NCI-H187 treated with DMSO at 0.1 percent for 48 hours (cell line): ENCODE data around the gene RTL1.

Experiments used
- DNase-seq: peaks from one replicate; lab custom pipeline; 2025; lab: John Stamatoyannopoulos, UW

The RTL1 gene

DNA sequence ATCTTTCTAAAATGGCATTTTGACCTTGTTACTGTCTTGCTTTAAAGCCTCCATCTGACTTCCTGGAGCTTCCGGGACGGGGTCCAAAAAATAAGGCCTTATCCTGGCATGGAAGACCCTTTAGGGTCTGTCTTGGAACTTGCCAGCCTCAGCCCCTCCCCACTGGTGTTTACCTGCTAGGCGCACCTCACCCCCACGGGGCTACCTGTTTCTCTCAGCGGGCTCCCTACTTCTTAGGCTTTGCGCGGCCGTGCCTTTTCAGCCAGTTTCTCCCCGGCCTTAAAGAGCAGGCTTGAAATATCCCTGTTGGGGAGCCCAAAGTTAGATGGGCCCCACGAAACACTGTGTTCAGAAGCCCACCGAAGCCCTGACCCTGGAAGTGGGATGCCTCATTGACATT, 5.1 kb downstream of the RTL1 start:
- no peak for DNase-seq

DNA sequence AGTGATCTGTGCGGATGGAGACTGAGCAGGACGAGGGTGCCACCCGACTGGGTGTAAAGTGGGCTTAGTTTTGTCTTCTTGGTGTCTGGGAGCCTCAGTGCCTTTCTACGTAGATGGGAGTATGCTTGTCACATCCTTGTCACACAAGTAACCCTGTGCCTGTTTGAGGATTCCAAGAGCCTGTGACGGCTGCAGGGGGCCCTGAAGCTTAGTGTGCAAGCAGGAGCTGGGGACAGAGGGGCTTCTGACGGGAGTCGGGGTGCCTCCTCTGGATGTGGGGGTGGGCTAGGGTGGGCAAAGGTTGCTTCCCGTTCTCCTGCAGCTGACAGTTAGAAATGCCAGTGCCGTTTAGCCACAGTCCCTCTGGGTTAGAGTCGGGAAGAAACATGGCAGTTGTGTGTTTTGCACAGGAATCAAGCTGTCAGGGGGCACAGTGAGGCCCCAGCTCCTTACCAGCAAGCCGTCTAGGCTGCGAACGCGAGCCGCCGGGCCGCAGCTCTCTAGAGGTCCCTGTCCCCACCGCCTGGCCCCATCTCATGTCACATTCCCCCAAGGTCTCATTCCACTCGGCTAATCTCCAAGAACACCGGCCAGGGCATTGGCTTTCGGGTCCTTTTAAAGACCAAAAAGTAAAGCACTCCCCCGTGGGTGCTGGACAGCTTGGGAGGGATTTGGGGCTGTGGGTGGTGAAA, 7.0 kb downstream of the RTL1 start:
- no peak for DNase-seq

DNA sequence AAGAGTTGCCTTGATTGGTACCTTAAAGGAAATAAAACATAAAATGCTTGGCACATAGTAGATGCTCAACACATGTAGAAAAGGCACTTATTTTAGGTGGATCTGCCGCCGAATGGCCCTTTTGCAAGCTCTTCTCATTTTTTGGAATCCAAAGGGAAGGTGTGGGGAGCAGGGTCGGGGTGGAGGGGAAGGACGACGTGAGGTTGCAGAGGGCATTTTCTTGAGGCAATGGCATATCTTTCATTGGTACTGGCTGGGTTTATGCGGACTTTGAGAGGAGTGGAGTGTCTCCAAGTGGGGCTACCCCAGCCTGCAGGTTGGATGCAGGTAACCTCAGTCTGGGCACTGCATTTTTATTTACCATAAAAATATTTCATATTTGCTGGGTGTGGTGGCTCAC, 8.1 kb downstream of the RTL1 start:
- DNase-seq: no peak

DNA sequence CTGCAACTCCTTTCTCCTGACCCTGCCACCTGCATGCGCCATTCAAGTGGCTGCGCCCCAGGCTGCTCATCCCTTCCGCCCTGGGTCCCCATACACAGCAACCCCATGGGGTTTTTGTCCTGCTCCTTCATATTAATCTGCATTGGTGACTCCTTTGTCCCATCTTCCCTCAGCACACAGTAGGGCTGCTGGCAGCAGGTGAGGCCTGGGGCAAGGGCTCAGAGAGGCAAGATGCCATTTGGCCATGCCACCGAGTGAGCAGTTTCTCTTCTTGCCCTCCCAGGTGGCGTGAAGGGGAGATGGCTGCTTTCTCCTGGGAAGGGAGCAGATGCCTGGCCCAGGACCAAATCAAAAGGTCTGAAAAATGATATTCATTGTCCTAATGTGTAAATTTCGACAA, 9.1 kb downstream of the RTL1 start:
- DNase-seq: no peak

DNA sequence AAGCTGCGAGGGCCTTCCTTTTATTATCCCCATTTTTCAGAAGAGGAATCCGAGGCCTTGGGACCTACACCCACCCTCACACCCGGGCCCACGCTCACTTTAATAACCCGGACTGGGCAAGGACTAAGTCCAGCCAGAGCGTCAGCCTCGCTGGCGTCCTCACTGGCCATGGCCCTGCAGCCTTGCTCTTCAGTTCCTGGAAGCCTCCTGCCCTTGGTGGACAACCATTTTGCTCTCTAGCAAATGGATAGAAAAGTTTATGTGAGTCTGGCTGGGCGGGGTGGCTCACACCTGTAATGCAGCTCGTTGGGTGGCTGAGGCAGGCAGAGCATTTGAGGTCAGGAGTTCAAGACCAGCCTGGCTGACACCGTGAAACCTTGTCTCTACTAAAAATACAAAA, 9.8 kb downstream of the RTL1 start:
- DNase-seq: no peak

DNA sequence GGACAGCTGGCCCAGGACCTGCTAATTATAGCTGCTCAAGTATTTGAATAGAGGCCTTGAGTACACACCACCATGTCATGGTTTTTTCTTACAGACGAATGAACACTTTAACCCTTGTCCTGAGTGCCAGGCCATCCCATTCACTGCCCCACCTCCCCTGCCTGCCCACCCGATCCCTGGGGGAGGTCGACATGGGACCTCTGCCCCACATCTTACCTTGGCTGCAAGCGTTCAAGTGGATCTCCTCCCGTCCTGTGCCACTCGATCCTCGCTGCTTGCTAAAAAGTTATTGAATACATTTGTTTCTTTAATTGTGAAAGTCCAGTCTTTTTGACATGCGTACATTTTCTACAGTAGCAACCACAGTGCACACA, 10.3 kb downstream of the RTL1 start:
- no peak for DNase-seq

DNA sequence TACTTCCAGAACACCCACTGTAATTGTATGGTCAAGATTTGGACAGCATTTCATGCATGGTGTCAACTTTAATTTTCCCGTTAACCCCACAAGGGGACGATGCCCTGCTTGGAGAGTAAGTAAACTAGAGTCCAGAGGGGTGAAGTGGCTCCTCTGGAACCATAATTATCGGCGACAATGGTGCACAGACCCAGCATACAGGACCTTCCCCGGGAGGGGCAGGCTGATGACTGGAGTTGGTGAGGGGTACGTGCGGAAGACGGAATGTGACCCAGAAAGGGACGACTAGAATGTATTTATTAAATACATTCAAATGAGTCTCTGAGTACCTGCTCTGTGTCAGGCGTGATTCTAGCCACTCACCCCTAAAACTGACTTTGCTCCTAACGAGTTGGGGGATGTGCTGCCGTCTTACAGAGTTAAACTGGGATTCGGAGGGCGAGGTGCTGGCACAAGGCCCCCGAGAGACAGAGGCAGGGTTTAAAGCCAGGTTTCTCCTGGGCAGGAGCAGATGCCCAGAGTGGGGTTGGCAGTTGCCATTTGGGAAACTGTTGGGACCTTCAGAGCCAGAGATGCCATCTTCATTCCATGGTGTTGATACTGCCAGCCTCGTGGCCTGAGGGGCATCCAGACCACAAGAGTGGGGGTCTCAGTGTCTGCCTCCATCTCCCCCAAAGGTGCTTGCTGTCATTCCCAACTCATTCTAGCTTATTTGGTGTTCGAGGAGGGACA, 10.9 kb downstream of the RTL1 start:
- DNase-seq: no peak

DNA sequence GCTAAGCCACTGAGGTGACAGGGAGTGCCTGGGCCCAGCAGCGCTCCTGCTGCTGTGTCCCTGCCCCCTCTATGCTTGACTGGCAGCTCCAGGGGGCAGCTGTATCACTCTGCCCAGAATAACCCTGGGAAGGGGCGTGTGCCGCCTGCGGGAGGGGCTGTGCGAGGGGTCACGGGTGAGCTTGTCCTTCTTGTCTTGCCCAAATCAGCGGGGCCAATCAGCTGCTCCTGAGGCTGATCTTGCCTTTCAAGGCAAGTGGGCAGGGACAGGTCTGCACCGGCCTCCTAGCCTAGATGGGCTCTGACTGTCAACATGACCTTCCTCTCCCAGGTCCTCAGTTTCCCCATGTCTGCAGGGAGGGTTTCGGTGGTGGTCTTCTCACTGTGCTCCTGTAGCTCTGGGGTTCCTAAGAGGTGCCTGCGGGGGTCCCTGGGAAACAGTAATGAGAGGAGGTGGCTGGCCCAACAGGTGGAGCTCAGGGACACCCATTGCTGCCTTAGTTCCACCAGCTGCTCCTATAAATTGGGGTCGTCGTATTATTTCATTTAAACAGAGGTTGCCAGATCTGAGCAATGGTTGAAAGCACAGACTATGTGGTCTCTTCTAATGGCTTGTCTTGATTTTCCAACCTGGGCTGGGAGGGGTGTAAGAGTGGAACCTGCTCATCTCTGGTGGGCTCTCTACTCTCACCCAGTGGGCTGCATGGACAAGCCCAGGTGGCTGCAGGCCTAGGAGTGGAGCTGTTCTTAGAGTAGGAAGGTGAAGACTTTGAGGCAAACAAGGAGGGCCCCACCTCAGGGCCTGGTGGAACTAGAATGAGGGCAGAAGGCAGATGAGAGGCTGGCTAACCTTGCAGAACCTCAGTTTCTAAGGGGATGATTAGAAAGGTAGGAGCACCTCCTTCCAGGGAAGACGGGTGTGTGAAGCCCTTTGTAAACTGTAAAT, 11.7 kb downstream of the RTL1 start:
- DNase-seq: no peak

DNA sequence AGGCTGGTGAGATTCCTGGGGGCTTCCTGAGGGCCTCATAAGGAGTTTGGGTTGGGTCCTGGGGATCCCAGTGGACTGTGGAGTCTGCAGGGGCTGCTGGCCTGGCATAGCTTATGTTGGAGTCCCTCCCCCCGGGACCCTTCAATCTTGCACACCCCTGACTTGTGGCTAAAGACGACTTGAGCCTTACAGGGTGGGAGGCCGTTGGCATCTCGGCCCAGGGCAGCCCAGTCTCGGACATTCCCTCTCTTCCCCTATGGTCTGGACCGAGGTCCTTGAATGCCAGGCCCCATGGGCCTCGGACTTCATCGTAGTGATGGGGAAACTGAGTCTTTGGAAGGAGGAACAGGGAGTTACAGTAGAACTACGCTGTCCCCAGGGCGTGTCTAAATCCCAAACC, 12.5 kb downstream of the RTL1 start:
- no peak for DNase-seq

DNA sequence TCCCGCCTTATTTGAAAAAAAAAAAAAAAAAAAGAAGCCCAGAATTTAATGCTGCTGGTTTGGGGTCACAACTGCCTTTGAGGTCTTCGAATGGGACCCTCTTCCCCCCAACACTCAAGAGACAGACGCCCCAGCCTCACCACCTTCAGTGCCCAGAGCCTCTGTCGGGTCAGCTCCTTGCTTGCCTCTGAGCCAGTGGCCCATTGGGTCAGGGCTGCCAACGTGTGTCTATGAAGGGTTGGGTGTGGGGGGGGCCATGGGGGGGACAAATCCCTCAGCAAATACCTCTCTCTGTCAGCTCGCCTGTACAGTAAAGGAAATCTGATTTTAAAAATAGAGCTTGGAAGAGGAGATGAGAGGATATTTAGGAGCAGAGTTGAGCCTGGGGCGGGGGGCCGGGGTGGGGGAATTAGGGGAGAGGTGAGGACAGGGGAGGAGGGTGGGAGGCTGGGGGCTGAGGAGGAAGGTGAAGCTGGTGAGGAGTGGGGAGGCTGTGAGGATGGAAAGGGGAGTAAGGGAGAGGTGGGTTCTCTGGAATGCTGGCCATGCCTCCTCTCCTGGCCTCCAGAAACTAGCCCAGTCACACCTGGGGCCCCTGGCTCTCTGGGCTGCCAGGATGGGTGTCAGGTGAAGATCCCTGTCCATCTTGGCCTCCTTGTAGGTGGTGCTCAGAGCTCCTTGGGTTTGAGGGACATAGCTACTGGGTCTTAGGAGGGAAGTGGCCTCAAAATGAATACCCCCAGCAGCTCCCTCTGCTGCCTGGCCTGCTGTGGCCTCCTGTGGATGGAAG, 13.3 kb downstream of the RTL1 start:
- DNase-seq: no peak

DNA sequence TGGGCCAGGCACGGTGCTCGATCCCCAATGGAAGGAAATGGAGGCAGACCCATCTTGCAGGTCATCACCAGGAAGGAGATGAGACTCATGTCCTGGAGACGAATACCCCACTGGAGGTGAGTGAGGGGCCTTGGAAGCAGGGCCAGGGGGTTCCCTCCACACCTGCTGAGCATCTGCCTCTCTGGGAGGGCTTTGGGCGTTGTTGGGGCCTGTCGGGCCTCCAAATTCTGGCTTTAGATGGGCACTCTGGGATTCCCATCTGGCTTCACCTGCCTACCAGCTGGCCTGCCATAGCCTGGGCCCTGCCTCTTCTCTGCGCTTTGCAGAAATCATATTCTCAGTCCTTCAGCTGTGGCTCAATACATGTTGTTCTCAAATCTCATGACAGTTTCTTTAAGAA, 13.9 kb downstream of the RTL1 start:
- no peak for DNase-seq

DNA sequence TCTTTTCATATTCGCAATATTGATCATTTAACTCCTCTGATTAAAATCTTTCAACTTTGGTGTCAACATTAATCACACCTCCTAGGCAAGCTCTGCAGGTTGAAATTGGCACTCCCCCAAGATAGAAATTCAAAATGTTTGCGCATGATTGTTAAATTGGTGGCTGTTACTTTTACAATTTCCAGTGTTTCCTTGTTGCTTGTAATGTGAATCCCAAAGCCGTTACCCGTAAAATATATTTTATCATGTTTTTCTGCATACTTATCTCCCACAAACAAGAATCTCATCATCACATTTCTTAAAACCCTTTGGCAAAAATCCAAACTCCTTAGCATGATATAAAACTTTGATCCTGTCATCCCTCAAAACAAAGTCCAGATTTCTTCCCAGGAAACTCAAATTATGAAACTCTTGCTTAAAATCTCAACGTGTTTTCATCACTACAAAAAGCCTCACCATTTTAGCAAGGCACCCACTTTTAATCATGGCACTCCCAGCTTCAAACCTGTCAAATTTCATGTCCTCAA, 14.7 kb downstream of the RTL1 start:
- no peak for DNase-seq

DNA sequence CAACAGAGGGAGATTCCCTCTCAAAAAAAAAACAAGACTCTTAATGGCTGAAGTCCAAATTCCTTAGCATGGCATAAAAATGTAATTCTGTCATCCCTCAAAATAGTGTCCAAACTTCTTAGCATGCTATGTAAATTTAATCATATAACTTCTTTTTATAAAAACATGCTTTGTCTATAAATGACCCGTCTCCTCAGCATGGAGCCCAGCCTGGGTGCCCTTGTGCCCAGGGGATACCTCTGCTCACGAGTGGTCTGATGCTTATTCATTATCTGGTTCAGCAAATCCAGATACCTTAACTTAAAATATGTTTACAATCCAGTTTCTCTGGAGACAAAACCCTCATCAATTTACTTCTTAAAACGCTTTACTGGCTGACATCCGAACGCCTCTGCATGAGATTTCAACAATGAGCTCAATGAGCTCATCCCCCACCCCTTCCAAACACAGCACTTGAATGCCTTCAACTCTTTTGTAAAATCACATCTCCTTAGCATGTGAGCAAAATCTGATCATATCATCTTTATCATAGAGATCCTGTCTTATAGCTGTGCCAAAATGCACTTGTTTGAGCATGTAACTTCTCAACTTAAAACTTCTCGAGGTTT, 15.7 kb downstream of the RTL1 start:
- DNase-seq: no peak

DNA sequence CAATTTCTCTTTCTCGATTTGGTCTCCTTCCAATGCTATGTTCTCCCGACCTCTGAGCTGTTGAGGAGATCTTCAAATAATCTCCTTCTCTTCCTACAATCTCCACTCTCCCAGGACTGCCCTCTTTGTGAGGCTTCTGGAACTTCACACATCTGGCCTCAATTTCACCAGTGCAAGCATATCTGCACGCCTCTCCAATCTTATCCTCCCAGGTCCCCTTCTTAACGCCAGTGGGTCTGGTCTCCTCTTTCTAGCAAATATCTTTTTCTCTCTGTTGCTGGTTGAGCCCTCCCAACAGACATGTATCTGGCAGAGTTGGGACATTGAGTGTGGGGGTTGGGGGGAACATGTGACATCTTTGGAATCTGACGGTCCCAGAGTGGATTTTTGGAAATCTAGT, 17.9 kb downstream of the RTL1 start:
- no peak for DNase-seq

DNA sequence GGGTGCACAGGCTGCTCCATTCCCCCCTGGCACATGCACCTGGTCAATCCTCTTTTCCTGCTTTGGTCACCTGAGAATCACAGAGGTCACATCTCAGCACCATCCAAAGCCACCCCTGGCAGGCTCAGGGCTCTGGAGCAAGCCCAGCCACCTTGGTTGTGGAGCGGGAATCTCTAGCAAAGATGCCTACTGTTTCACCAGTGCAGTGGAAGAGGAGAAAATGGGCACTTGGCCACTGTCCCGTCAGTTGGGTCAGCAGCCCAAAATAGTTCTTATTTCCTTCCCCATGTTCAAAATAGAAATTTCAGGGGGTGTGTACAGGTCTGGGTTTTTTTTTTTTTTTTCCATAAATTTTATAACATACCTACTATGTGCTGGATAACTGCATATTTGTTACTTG, 18.3 kb downstream of the RTL1 start:
- DNase-seq: no peak

DNA sequence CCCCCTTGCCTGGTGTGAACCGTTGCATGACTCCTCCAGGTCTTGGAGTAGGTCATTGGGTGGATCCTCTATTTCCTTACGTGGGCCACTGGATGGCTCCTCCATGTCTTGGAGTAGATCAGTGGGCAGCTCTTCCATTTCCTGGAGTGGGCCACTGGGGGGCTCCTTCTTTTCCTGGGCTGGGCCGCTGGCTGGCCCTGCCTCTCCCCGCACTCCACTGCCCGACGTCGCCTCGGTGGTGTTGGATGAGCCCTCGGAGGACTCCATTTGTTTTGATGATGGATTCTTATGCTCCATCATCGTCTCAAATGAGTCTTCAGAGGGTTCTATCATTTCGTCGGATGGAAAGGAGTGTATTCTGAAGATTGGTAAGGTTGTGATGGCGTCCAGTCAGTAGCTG, 19.1 kb downstream of the RTL1 start:
- no peak for DNase-seq

DNA sequence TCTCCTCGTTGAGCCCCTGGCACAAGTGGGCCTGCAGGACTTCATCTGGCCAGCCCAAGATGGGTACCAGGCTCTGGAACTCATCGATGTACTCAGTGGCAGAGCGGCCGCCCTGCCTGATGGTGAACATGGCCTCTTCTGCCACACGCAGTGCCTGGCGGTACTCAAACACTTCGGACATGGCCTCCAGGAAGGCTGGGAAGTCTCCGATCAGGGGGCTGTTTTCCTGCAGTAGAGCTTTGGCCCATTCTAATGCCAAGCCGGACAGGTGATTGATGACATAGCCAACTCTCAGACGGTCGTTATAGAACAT, 19.8 kb downstream of the RTL1 start:
- no peak for DNase-seq

DNA sequence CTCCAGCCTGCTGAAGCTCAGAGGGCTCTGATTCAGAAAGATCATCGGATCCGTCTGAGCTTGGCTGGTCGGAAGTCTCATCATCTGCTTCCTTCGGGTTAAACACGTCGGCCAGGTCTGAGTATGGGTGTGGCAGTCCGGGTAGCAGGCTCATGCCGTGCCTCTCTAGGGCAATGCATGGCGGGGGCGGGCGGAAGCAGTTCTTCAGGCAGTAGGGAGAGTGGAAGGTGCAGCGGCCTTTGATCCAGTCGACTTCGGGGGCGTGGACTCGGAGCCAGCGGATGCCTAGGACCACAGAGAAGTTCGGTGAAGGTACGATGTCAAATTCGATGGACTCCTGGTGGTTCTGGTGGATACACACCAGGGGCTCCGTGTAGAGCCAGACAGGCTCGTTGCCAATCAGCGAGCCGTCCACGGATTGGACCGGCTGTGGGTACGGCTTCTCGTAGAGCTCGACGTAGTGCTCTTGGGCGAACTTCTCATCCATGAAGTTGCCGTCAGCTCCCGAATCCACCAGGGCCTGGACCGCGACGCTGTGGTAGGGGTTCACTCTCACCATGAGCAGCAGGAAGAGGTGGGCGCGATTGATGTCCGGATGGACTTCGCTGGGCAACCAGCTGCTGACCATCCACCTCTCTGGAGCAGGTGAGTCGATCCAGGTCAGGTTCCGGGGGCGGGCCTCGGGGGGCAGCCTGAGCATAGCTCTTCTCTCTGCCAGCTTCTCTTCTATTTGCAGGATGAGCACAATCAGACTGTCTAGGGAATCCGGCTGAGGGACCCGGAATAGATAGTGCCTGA, 20.3 kb downstream of the RTL1 start:
- DNase-seq: no peak

DNA sequence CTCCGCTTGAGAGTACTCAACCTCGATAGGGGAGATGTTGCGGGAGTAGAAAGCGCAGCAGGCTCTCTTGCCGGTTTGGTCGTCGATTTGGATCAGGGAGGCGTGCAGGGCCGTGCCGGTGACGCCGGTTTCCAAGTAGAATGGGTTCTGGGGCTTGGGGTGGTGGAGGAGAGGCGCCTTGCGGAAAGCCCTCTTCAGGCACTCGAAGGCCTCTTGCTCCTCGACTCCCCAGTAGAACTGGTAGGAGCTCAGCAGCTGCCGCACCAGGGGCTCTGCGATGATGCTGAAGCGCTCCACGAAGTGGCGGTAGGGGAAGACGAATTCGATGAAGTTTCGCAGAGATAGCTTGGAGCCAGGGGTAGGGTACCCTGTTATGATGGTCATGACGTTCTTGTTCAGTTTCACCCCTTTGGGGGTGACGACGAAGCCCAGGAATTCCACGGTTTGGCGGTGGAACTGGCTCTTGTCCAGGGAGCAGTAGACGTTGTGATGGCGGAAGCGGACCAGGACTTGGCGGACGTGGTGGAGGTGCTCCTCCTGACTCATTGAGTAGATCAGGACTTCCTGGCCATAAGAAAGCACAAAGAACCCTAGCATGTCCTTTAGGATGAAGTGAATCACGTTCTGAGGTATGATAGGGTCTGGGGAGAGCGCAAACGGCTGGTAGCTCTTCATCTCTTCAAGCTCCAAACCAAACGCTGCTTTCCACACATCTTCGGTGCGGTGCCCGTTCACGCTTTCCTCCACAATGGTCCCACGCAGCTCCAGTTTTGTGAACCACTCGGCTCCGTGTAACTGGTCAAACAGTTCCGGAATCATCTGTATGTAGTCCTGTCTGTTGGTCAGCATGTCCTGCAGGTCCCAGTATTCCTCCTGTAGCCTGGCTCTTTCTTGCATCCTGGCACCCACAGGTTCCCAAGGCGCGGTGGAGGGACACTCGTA, 21.2 kb downstream of the RTL1 start:
- no peak for DNase-seq
